Mesothelial cell of epicardium (in vitro differentiated cells): ENCODE measurements around the gene ATP6V1E1. TPM values are rescaled to one million over a fixed set of nuclear protein-coding genes. Genes with fewer than 3 reads are reported as not detected.

Experiments
- DNase-seq, 2 experiments: peaks; one replicate each; pipeline ENCODE4 v3.0.0; 2021; ENCODE audit warnings: low spot score in 2 of 2; ENCODE audit not compliant: unreplicated experiment in 2 of 2
- H3K27ac Mint-ChIP-seq: 2 replicates; pipeline ENCODE4 v1.8.0; 2021; ENCODE audit warnings: mixed read lengths
- H3K27me3 Mint-ChIP-seq: 2 replicates; pipeline ENCODE4 v1.8.0; 2021; ENCODE audit warnings: low read depth, mixed read lengths
- H3K36me3 Mint-ChIP-seq: 2 replicates; pipeline ENCODE4 v1.8.0; 2021; ENCODE audit warnings: mixed read lengths
- H3K4me1 Mint-ChIP-seq: 2 replicates; pipeline ENCODE4 v1.8.0; 2021; ENCODE audit warnings: mixed read lengths
- H3K4me3 Mint-ChIP-seq: 2 replicates; pipeline ENCODE4 v1.8.0; 2021; ENCODE audit warnings: mild to moderate bottlenecking, moderate library complexity, mixed read lengths
- H3K9me3 Mint-ChIP-seq: 2 replicates; pipeline ENCODE4 v1.8.0; 2021; ENCODE audit warnings: mixed read lengths
- CTCF ChIP-seq: fragments of 200-600 bp; sonication (generic); IDR thresholded peaks from one replicate; pipeline ENCODE4 v1.5.0; 2021; ENCODE audit warnings: antibody characterized with exemption; ENCODE audit not compliant: unreplicated experiment
- total RNA-seq: library from RNA; stranded (reverse); gene quantifications from 3 replicates; pipeline ENCODE4 v1.2.1, GENCODE V29; 2021

The ATP6V1E1 gene
- total RNA-seq, 1 donor from 2014 or later: 53.2 TPM

GRCh38 chr22:17612057-17612456 is 16.5 kb downstream of the ATP6V1E1 start:
- Mint-ChIP-seq H3K9me3 (no peaks in the 10 kb centered on the region), H3K4me3 (no peak overlapping the region), H3K4me1 (no peaks in the 10 kb centered on the region), H3K27ac (no peak overlapping the region), H3K27me3 (no peaks in the 10 kb centered on the region), H3K36me3 (peaks cover 23% of the 10 kb centered on the region)
- TF ChIP-seq CTCF: no peak
- DNase-seq: no peak

- DNase-seq: no peak
- no peaks in the 10 kb centered on the region for H3K4me1 Mint-ChIP-seq
- H3K27me3 Mint-ChIP-seq: no peaks in the 10 kb centered on the region
- peaks cover 23% of the 10 kb centered on the region for H3K36me3 Mint-ChIP-seq
- H3K9me3 Mint-ChIP-seq: no peaks in the 10 kb centered on the region
- no peak overlapping the region for H3K4me3 Mint-ChIP-seq
- no peak for TF ChIP-seq CTCF
- no peak overlapping the region for H3K27ac Mint-ChIP-seq
Measured at GRCh38 chr22:17607891-17608521, 20.5 kb downstream of the ATP6V1E1 start.

- Mint-ChIP-seq H3K36me3 (peaks cover 16% of the 10 kb centered on the region), H3K27me3 (no peaks in the 10 kb centered on the region), H3K27ac (no peak overlapping the region), H3K4me3 (no peak overlapping the region), H3K4me1 (no peaks in the 10 kb centered on the region), H3K9me3 (no peaks in the 10 kb centered on the region)
- DNase-seq: no peak
- no peak for TF ChIP-seq CTCF
Measured at GRCh38 chr22:17606496-17606895, 22.1 kb downstream of the ATP6V1E1 start.

GRCh38 chr22:17603668-17604067 is 24.9 kb downstream of the ATP6V1E1 start:
- no peak overlapping the region for H3K4me3 Mint-ChIP-seq
- no peaks in the 10 kb centered on the region for H3K4me1 Mint-ChIP-seq
- H3K9me3 Mint-ChIP-seq: no peaks in the 10 kb centered on the region
- H3K36me3 Mint-ChIP-seq: peaks cover 9% of the 10 kb centered on the region
- TF ChIP-seq CTCF: no peak
- no peak overlapping the region for H3K27ac Mint-ChIP-seq
- H3K27me3 Mint-ChIP-seq: no peaks in the 10 kb centered on the region
- no peak for DNase-seq

- TF ChIP-seq CTCF: no peak
Measured at GRCh38 chr22:17601031-17601430, 27.5 kb downstream of the ATP6V1E1 start.

GRCh38 chr22:17598318-17598717 is 30.2 kb downstream of the ATP6V1E1 start:
- Mint-ChIP-seq H3K36me3 (peaks cover 44% of the 10 kb centered on the region), H3K4me1 (no peaks in the 10 kb centered on the region)

More at GRCh38 chr22:17601031-17601430, 27.5 kb downstream of the ATP6V1E1 start:
- Mint-ChIP-seq H3K36me3 (peaks cover 29% of the 10 kb centered on the region), H3K9me3 (peaks cover 5% of the 10 kb centered on the region), H3K27ac (no peak overlapping the region), H3K27me3 (no peaks in the 10 kb centered on the region), H3K4me1 (no peaks in the 10 kb centered on the region), H3K4me3 (no peak overlapping the region)
- no peak for DNase-seq

More at GRCh38 chr22:17598318-17598717, 30.2 kb downstream of the ATP6V1E1 start:
- H3K27ac Mint-ChIP-seq: no peak overlapping the region
- TF ChIP-seq CTCF: no peak
- no peak for DNase-seq
- H3K9me3 Mint-ChIP-seq: peaks cover 5% of the 10 kb centered on the region
- H3K27me3 Mint-ChIP-seq: no peaks in the 10 kb centered on the region
- H3K4me3 Mint-ChIP-seq: no peak overlapping the region
